Small intestine (tissue), 7 donors: ENCODE data around the gene KCNJ12. TPM values are rescaled to one million over a fixed set of nuclear protein-coding genes. Genes with fewer than 3 reads are reported as not detected.
"Not testable (repeated sequence)": the region's sequence is repeated elsewhere in the genome, so short reads cannot be mapped to it uniquely, and the experiment has no call there.

Experiments used
- DNase-seq, 2 donors: peaks; one replicate each; pipeline versions ENCODE4 v3.0.0 to v3.0.0-alpha.2; 2013
- FAIRE-seq: peaks from 2 replicates; lab custom pipeline; 2012; peaks lifted over from hg19 to GRCh38; lab: Jason Lieb, UNC
- H3K27ac ChIP-seq, 3 donors: one replicate each; pipeline ENCODE4 v1.5.1; 2013; ENCODE audit warnings: low read length in 2 of 3, mild to moderate bottlenecking in 2 of 3, control low read depth in 1 of 3, inconsistent platforms in 1 of 3, low read depth in 1 of 3, moderate library complexity in 1 of 3
- H3K27me3 ChIP-seq, 3 donors: one replicate each; pipeline ENCODE4 v1.6.1; 2013; ENCODE audit warnings: low read length in 3 of 3, inconsistent platforms in 1 of 3; ENCODE audit not compliant: control insufficient read depth in 3 of 3, insufficient read depth in 3 of 3
- H3K36me3 ChIP-seq, 3 donors: one replicate each; pipeline ENCODE4 v1.6.1; 2013; ENCODE audit warnings: low read length in 3 of 3, inconsistent platforms in 1 of 3, low read depth in 1 of 3, mild to moderate bottlenecking in 1 of 3, moderate library complexity in 1 of 3; ENCODE audit not compliant: control insufficient read depth in 3 of 3, insufficient read depth in 2 of 3
- H3K4me1 ChIP-seq, 3 donors: one replicate each; pipeline ENCODE4 v1.6.1; 2013; ENCODE audit warnings: low read length in 2 of 3, inconsistent platforms in 1 of 3, low read depth in 1 of 3, mild to moderate bottlenecking in 1 of 3, moderate library complexity in 1 of 3; ENCODE audit not compliant: control insufficient read depth in 3 of 3, insufficient read depth in 2 of 3
- H3K4me3 ChIP-seq, 3 donors: one replicate each; pipeline ENCODE4 v1.5.1; 2013; ENCODE audit warnings: low read length in 3 of 3, control low read depth in 1 of 3, inconsistent platforms in 1 of 3, low read depth in 1 of 3, mild to moderate bottlenecking in 1 of 3, moderate library complexity in 1 of 3
- H3K9me3 ChIP-seq, 2 donors: one replicate each; pipeline ENCODE4 v1.6.1; 2013; ENCODE audit warnings: low read depth in 1 of 2, low read length in 1 of 2; ENCODE audit not compliant: control insufficient read depth in 2 of 2, insufficient read depth in 1 of 2
- WGBS, 3 donors: extraction: QIAGEN DNeasy Blood & Tissue Kit; methylation state at CpG; one replicate each; pipeline ENCODE4 v1.1.7; 2013; 5-methylcytosine and 5-hydroxymethylcytosine counted together
- polyA plus RNA-seq, 4 donors: library from polyadenylated mRNA; stranded (reverse) in 3 of 4; unstranded in 1 of 4; fragments of 200-250 nt in 3 of 4; fragments of 120-200 nt in 1 of 4; gene quantifications; one replicate each; pipeline versions ENCODE4 v1.2.1 to v1.2.3, GENCODE V29; 2013
- donor health status: healthy with polysubstance abuse.
- donor health status: control.
- donor health status: control.
- donor health status: Bipolar disorder and iron deficiency.
- donor health status: healthy.

KCNJ12 gene
- polyA plus RNA-seq, 4 donors: 2.0 to 17.8 TPM; not detected in 2

DNA sequence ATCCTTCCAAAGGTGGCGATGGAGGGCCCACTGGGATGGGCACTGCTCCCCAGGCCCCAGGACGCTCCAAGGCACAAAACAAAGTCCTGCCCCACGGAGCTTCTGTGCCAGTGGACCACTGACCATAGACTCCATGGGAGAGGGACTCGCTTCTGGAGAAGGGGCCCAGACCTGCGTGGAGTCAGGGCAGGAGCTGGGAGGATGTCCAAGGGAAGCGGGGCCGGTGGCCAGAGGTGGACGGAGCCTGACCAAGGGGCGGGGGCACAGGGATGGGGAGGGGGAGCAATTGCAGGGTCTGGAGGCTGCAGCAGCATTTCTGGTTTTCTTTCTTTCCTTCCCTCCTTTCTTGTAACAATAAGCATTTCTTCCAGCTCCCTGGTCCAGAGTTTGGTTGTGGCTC lies 14.1 kb downstream of the KCNJ12 start:
- no peaks in the 10 kb centered on the region for H3K36me3 ChIP-seq
- H3K27ac ChIP-seq: no peak overlapping the region
- H3K9me3 ChIP-seq: no peaks in the 10 kb centered on the region
- FAIRE-seq: no peak
- no peaks in the 10 kb centered on the region for H3K4me1 ChIP-seq
- no peaks in the 10 kb centered on the region for H3K27me3 ChIP-seq
- WGBS, 3 donors: 83 to 90% (median 85%) methylated on average over 9 of the region's 9 CpGs
- DNase-seq: no peak
- no peak overlapping the region for H3K4me3 ChIP-seq

DNA sequence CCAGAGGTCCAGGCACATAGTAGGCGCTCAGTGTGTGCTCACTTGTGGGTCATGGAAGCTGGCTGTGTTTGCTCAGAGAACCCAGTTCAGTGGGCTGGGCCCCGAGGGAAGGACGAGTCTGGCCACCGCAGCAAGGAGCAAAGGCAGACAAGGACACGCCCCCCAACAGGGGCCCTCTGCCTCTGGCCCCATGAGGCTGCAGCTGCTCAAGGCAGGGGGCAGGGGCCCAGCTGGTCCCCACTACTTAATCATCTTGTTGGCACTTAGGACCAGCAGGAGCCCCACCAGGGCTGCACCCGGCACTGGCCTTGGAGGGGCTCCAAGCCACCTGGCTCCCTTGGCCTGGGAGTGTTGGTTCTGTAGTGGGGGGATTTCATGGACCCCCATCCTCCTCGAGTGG lies 16.1 kb downstream of the KCNJ12 start:
- Histone ChIP-seq H3K4me1 (no peaks in the 10 kb centered on the region), H3K36me3 (no peaks in the 10 kb centered on the region), H3K4me3 (no peak overlapping the region), H3K9me3 (no peaks in the 10 kb centered on the region), H3K27me3 (no peaks in the 10 kb centered on the region), H3K27ac (no peak overlapping the region)
- no peak for FAIRE-seq
- WGBS, 3 donors: 50 to 56% (median 53%) methylated on average over 7 of the region's 7 CpGs
- DNase-seq: no peak

DNA sequence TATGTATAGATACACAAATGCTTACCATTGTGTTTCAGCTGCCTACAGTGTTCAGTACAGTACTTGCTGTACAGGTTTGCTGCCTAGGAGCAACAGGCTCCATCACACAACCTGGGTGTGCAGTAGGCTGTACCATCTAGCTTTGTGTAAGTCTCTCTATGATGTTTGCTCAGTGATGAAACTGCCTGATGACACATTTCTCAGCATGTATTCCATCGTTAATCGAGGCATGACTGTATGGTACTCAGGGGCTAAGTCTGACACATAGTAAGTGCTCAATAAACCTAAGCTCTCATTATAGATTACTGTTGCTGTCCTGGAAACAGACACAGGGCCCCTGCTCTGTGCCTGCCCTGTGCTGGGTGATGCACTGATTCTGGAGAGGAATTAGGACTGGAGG lies 18.1 kb downstream of the KCNJ12 start:
- Histone ChIP-seq H3K27me3 (no peaks in the 10 kb centered on the region), H3K27ac (no peak overlapping the region), H3K4me1 (no peaks in the 10 kb centered on the region), H3K4me3 (no peak overlapping the region), H3K9me3 (no peaks in the 10 kb centered on the region), H3K36me3 (peaks cover 0 to 2% (median 0%) of the 10 kb centered on the region in 3 donors)
- FAIRE-seq: no peak
- DNase-seq: no peak
- WGBS, 3 donors: 47 to 82% (median 49%) methylated on average over 2 of the region's 2 CpGs

GRCh38 chr17:21395764-21396163 lies 19.6 kb downstream of the KCNJ12 start:
- FAIRE-seq (no peak), DNase-seq (no peak)
- H3K27me3 ChIP-seq: no peaks in the 10 kb centered on the region
- H3K4me1 ChIP-seq: no peaks in the 10 kb centered on the region
- H3K27ac ChIP-seq: no peak overlapping the region
- H3K36me3 ChIP-seq: peaks cover 0 to 2% (median 0%) of the 10 kb centered on the region in 3 donors
- H3K9me3 ChIP-seq: no peaks in the 10 kb centered on the region
- no peak overlapping the region for H3K4me3 ChIP-seq
- WGBS, 3 donors: 35 to 84% (median 66%) methylated on average over 5 of the region's 5 CpGs

- Histone ChIP-seq H3K27ac (no peak overlapping the region), H3K4me1 (no peaks in the 10 kb centered on the region), H3K27me3 (no peaks in the 10 kb centered on the region), H3K9me3 (no peaks in the 10 kb centered on the region), H3K4me3 (no peak overlapping the region), H3K36me3 (peaks cover 0 to 2% (median 0%) of the 10 kb centered on the region in 3 donors)
- 81 to 89% (median 84%) methylated on average over 14 of the region's 14 CpGs for WGBS, 3 donors
- FAIRE-seq (no peak), DNase-seq (no peak)
These were observed 20.1 kb downstream of the KCNJ12 start for GRCh38 chr17:21396237-21396636.

DNA sequence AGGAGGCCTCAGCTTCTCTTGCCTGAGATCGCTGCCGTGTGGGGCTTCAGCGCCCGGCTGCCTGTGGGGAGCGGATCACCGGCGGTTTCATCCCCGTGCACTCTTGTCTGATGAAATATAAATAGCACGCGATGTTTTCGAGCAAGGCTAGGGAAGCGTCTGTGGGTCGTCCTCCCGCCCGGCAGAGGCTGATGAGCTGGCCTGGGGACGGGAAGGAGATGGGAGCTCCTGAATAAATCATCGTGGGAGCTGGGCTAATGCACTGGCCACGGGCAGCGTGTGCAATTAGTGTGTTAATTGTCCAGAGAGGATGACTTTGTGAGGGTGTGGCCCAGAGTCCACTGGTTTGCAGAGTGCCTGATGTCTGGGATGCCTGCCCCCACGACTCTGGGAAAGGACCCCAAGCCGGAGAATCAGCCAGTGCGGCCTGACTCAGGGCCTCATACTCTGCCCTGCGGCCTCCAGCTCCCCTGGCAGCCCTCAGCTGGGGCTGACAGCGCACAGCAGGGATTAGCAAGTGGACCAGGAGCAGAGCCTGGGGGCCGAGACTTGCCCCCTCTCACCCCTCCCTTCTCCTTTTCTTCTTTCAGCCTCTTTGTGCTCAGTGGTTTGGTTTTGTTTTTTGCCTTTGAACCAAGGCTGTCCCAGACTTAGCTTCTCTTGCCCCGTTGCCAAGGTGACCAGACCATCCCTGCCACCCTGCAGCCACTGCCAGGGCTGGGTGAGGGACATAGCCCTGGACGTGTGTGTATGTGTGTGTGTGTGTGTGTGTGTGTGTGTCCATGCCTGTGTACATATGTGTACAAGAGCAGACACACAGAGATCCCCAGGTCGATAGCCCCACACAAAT lies 21.4 kb downstream of the KCNJ12 start:
- peaks cover 0 to 2% (median 0%) of the 10 kb centered on the region in 3 donors for H3K36me3 ChIP-seq
- H3K27ac ChIP-seq: no peak overlapping the region
- DNase-seq (no peak), FAIRE-seq (no peak)
- 68 to 81% (median 81%) methylated on average over 28 of the region's 28 CpGs for WGBS, 3 donors
- no peaks in the 10 kb centered on the region for H3K9me3 ChIP-seq
- H3K27me3 ChIP-seq: no peaks in the 10 kb centered on the region
- H3K4me3 ChIP-seq: no peak overlapping the region
- no peaks in the 10 kb centered on the region for H3K4me1 ChIP-seq

- 77 to 82% (median 77%) methylated on average over 13 of the region's 13 CpGs for WGBS, 3 donors
- Histone ChIP-seq H3K9me3 (no peaks in the 10 kb centered on the region), H3K4me3 (no peak overlapping the region), H3K27ac (no peak overlapping the region), H3K27me3 (no peaks in the 10 kb centered on the region), H3K4me1 (no peaks in the 10 kb centered on the region), H3K36me3 (peaks cover 0 to 2% (median 0%) of the 10 kb centered on the region in 3 donors)
- FAIRE-seq: no peak
- no peak for DNase-seq
These were observed 23.5 kb downstream of the KCNJ12 start for GRCh38 chr17:21399474-21400186.

DNA sequence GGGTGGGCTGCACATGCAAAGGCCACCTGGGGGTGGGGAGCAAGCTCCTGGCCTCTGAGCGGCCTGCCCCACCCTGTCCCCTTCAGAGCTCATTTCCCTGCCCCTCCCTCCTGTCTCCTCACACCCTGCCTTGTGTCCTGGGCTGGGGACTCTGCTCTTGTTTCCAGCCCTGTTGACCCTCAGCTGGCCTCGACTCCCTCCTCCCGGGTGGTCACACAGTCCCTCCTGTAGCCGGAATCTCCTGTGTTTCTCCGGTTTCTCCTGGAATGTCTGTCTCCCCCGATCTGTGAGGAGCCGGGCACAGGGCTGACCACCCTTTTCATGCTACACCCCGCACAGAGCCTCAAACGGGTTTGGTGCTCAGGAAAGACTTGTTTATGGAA lies 24.0 kb downstream of the KCNJ12 start:
- H3K4me1 ChIP-seq, H3K27ac ChIP-seq, H3K36me3 ChIP-seq, H3K27me3 ChIP-seq, H3K4me3 ChIP-seq, DNase-seq, FAIRE-seq, H3K9me3 ChIP-seq: not testable (repeated sequence)
- WGBS, 3 donors: 54 to 74% (median 66%) methylated on average over 5 to 7 of the region's 9 CpGs
